K562 (cell line): ENCODE measurements around the gene MYOM1. TPM values are rescaled to one million over a fixed set of nuclear protein-coding genes. Genes with fewer than 3 reads are reported as not detected.

ENCODE experiments used
- CUX1 ChIP-seq: fragments of 200-800 bp; sonication (Bioruptor generic); IDR thresholded peaks from 2 replicates; pipeline ENCODE4 v1.6.1; 2016; ENCODE audit warnings: missing genetic modification characterization, missing compliant biosample characterization
- MCM7 ChIP-seq, 2 experiments: fragments of 450-650 bp; IDR thresholded peaks; 2 replicates each; pipeline ENCODE4 v1.6.1; 2016 to 2018
- NFATC3 ChIP-seq: fragments of 450-650 bp; IDR thresholded peaks from 2 replicates; pipeline ENCODE4 v1.6.1; 2017; ENCODE audit warnings: mild to moderate bottlenecking
- NR2F6 ChIP-seq: fragments of 450-650 bp; formaldehyde crosslinking; IDR thresholded peaks from 2 replicates; pipeline ENCODE4 v1.4.0; 2020; ENCODE audit warnings: mild to moderate bottlenecking
- RERE ChIP-seq: sonication (generic); formaldehyde crosslinking; IDR thresholded peaks from 2 replicates; pipeline ENCODE4 v1.8.0; 2023; ENCODE audit warnings: missing genetic modification reagents, mild to moderate bottlenecking, borderline replicate concordance
- TEAD4 ChIP-seq, 2 experiments: sonication (generic) in 1 of 2; formaldehyde crosslinking in 1 of 2; IDR thresholded peaks; 2 replicates each; pipeline versions ENCODE4 v1.6.1 to v1.8.0; 2012 to 2022; ENCODE audit warnings: borderline replicate concordance in 1 of 2, inconsistent platforms in 1 of 2, low read length in 1 of 2, mild to moderate bottlenecking in 1 of 2, missing genetic modification reagents in 1 of 2
- polyA plus RNA-seq, 8 experiments: library from polyadenylated mRNA; depleted of rRNA in 4 of 8; stranded (reverse) in 5 of 8; unstranded in 3 of 8; fragments of >200 nt; fragmentation: Nextera tagmentation in 2 of 8; fragmentation: Illumina TruSeq in 1 of 8; extraction: Ambion mirVana in 2 of 8; extraction: Trizol in 1 of 8; gene quantifications; 2 replicates each; pipeline versions ENCODE4 v1.2.1 to v1.2.3, GENCODE V29; 2011 to 2014; ENCODE audit warnings: inconsistent platforms in 1 of 8, missing spikeins in 1 of 8
- total RNA-seq, 7 experiments: library from RNA; depleted of rRNA in 6 of 7; stranded (reverse); fragments of >200 nt in 6 of 7; fragmentation: Illumina TruSeq in 2 of 7; extraction: Trizol in 2 of 7; gene quantifications; 2 replicates each; pipeline versions ENCODE4 v1.2.1 to v1.2.3, GENCODE V29; 2011 to 2021; ENCODE audit warnings: low replicate concordance in 1 of 7

MYOM1 gene
- total and polyA plus RNA-seq, 9 of the 15 experiments (the other 6 are each of a cell fraction or from before 2014, with no cell fraction given): 0.01 to 0.62 (median 0.25) TPM

- TF ChIP-seq RERE (CRISPR knock-in tag) (no peak), CUX1 (CRISPR knock-in tag) (no peak), NR2F6 (CRISPR knock-in tag) (no peak), MCM7 (IDR thresholded peaks at IDR 0.05) (no peak), TEAD4 (IDR thresholded peaks at IDR 0.05; ENCODE audit: low read length) (no peak), TEAD4 (CRISPR knock-in tag; IDR thresholded peaks at IDR 0.05; ENCODE audit: borderline replicate concordance) (no peak), NFATC3 (no peak)
- TF ChIP-seq, all 486 proteins: peak for 0
Measured at GRCh38 chr18:3086871-3087270, 132.9 kb downstream of the MYOM1 start (continued).
